SK-N-SH (cell line): ENCODE data around the gene PNMA1. TPM values are rescaled to one million over a fixed set of nuclear protein-coding genes. Genes with fewer than 3 reads are reported as not detected.
A peak's percentile ranks its signal among the peaks of the same experiment; 100 is the strongest.

Experiments used
- CTCF ChIA-PET: fragments of 300-600, 350-600 bp; formaldehyde crosslinking; extraction: SDS; loops from one replicate; lab custom pipeline; 2021; lab: Yijun Ruan, JAX
- POLR2A ChIA-PET: fragments of 350-600 bp; sonication (Branson Sonifier 250); formaldehyde crosslinking; extraction: SDS; loops from one replicate; lab custom pipeline; 2020; ENCODE audit warnings: antibody characterized with exemption, inconsistent platforms; lab: Yijun Ruan, JAX
- DNase-seq: peaks from one replicate; pipeline ENCODE4 v3.0.0; 2012
- H2AFZ ChIP-seq: fragments of 200-600 bp; sonication (generic); 2 replicates; pipeline ENCODE4 v1.8.1; 2016; ENCODE audit warnings: antibody characterized with exemption, mild to moderate bottlenecking, low read depth
- H3F3A ChIP-seq: fragments of 200-600 bp; sonication (generic); replicated peaks from 2 replicates; pipeline ENCODE3; 2016; ENCODE audit warnings: antibody characterized with exemption, mild to moderate bottlenecking; ENCODE audit not compliant: insufficient read depth
- H3K27ac ChIP-seq, 2 experiments: fragments of 200-500 bp in 1 of 2; fragments of 200-600 bp in 1 of 2; sonication (Bioruptor generic) in 1 of 2; sonication (generic), shearing (Covaris generic) in 1 of 2; 2 replicates each; pipeline versions ENCODE4 v1.5.1 to v1.6.1; 2014 to 2016; ENCODE audit warnings: low read depth in 2 of 2, inconsistent platforms in 1 of 2, low read length in 1 of 2, mild to moderate bottlenecking in 1 of 2, mixed read lengths in 1 of 2
- H3K27me3 ChIP-seq: fragments of 200-600 bp; sonication (generic), shearing (Covaris generic); 2 replicates; pipeline ENCODE4 v1.6.1; 2016; ENCODE audit warnings: mixed run types; ENCODE audit not compliant: insufficient read depth
- H3K36me3 ChIP-seq, 2 experiments: fragments of 200-500 bp in 1 of 2; fragments of 200-600 bp in 1 of 2; sonication (Bioruptor generic) in 1 of 2; sonication (generic) in 1 of 2; replicated peaks in 1 of 2; 2 replicates each; pipeline versions ENCODE3 to v1.5.1; 2014 to 2016; ENCODE audit warnings: low read length in 1 of 2, mild to moderate bottlenecking in 1 of 2; ENCODE audit not compliant: insufficient read depth in 2 of 2, control insufficient read depth in 1 of 2
- H3K4me1 ChIP-seq, 2 experiments: fragments of 200-500 bp in 1 of 2; fragments of 200-600 bp in 1 of 2; sonication (Bioruptor generic) in 1 of 2; sonication (generic), shearing (Covaris generic) in 1 of 2; 2 replicates each; pipeline versions ENCODE4 v1.5.1 to v1.6.1; 2014 to 2016; ENCODE audit warnings: low read depth in 1 of 2, low read length in 1 of 2, mixed run types in 1 of 2; ENCODE audit not compliant: insufficient read depth in 2 of 2, control insufficient read depth in 1 of 2
- H3K4me2 ChIP-seq: fragments of 200-600 bp; sonication (generic), shearing (Covaris generic); 2 replicates; pipeline ENCODE4 v1.6.1; 2017; ENCODE audit warnings: mixed run types
- H3K4me3 ChIP-seq, 2 experiments: fragments of 200-500 bp in 1 of 2; fragments of 200-600 bp in 1 of 2; sonication (Bioruptor generic) in 1 of 2; sonication (generic), shearing (Covaris generic) in 1 of 2; 2 replicates each; pipeline versions ENCODE4 v1.5.1 to v1.8.1; 2014 to 2016; ENCODE audit warnings: low read depth in 2 of 2, inconsistent platforms in 1 of 2, low read length in 1 of 2, mild to moderate bottlenecking in 1 of 2, mixed read lengths in 1 of 2, moderate library complexity in 1 of 2
- H3K79me2 ChIP-seq: fragments of 200-600 bp; sonication (generic); 2 replicates; pipeline ENCODE4 v1.8.1; 2017; ENCODE audit warnings: mild to moderate bottlenecking; ENCODE audit not compliant: insufficient read depth
- H3K9ac ChIP-seq: fragments of 200-600 bp; sonication (generic); 2 replicates; pipeline ENCODE4 v1.6.1; 2017; ENCODE audit warnings: mixed run types
- H3K9me2 ChIP-seq: fragments of 200-600 bp; sonication (generic); 2 replicates; pipeline ENCODE4 v1.6.1; 2017; ENCODE audit warnings: mixed run types
- H3K9me3 ChIP-seq: fragments of 200-600 bp; sonication (generic); 2 replicates; pipeline ENCODE4 v1.6.1; 2017; ENCODE audit warnings: mixed run types, mild to moderate bottlenecking, moderate library complexity
- H4K20me1 ChIP-seq: fragments of 200-600 bp; sonication (generic); 2 replicates; pipeline ENCODE4 v1.6.1; 2017; ENCODE audit warnings: mild to moderate bottlenecking, mixed run types; ENCODE audit not compliant: insufficient read depth
- FOSL2 ChIP-seq: IDR thresholded peaks from 2 replicates; pipeline ENCODE4 v1.4.0; 2012; ENCODE audit warnings: low read depth, mild to moderate bottlenecking, moderate library complexity, borderline replicate concordance
- FOXJ3 ChIP-seq: sonication (generic); formaldehyde crosslinking; IDR thresholded peaks from 2 replicates; pipeline ENCODE4 v1.5.1; 2020; ENCODE audit warnings: mild to moderate bottlenecking, missing genetic modification reagents
- IRF3 ChIP-seq: fragments of 150-350 bp; IDR thresholded peaks from 2 replicates; pipeline ENCODE4 v1.6.1; 2016; ENCODE audit warnings: mild to moderate bottlenecking, low read depth, low read length
- REST ChIP-seq: IDR thresholded peaks from 2 replicates; pipeline ENCODE4 v1.6.1; 2012; ENCODE audit warnings: mild to moderate bottlenecking, low read depth, low read length, moderate library complexity
- SIN3A ChIP-seq: IDR thresholded peaks from 2 replicates; pipeline ENCODE4 v1.6.1; 2012; ENCODE audit warnings: low read depth, mild to moderate bottlenecking, low read length, moderate library complexity, borderline replicate concordance
- TAF1 ChIP-seq: IDR thresholded peaks from 2 replicates; pipeline ENCODE4 v1.6.1; 2012; ENCODE audit warnings: low read depth, mild to moderate bottlenecking, low read length, moderate library complexity, borderline replicate concordance
- WGBS: methylation state at CpG from one replicate; pipeline ENCODE4 v1.1.6; 2017; ENCODE audit warnings: low lambda C conversion rate; 5-methylcytosine and 5-hydroxymethylcytosine counted together
- polyA plus RNA-seq, 3 experiments: library from polyadenylated mRNA; depleted of rRNA; stranded (reverse); fragments of >200 nt; gene quantifications; 2 replicates each; pipeline ENCODE4 v1.2.3, GENCODE V29; 2012

Gene PNMA1
- polyA plus RNA-seq, 1 of the 3 experiments (the other 2 are of a cell fraction): 31.5 TPM

- 85% methylated on average over 6 of the region's 8 CpGs for WGBS
Observed at GRCh38 chr14:73725116-73726024, 11.2 kb upstream of the PNMA1 start.

GRCh38 chr14:73724696-73725095 is 10.5 kb upstream of the PNMA1 start:
- peaks cover 4 to 29% of the 10 kb centered on the region in 2 experiments; a peak in 3 of 4 replicates for H3K4me1 ChIP-seq
- H3K27me3 ChIP-seq: no peaks in the 10 kb centered on the region
- no peak overlapping the region for H3K4me3 ChIP-seq
- H3K27ac ChIP-seq: peak overlapping the region; percentile 62 to 71
- H3K9me3 ChIP-seq: no peaks in the 10 kb centered on the region
- H3K9ac ChIP-seq: no peak overlapping the region; the same call in 1 of the 2 replicates
- 100% methylated on average over 2 of the region's 2 CpGs for WGBS
- DNase-seq: no peak
- TF ChIP-seq TAF1 (no peak), SIN3A (no peak), REST (no peak), FOXJ3 (CRISPR knock-in tag) (no peak), IRF3 (no peak)
- H3K79me2 ChIP-seq: no peaks in the 10 kb centered on the region
- H3F3A ChIP-seq: peaks cover 13% of the 10 kb centered on the region
- H3K9me2 ChIP-seq: no peaks in the 10 kb centered on the region
- ChIA-PET CTCF (interaction anchor here (0.6 to 1.7 kb wide), 5 partner anchors 27 to 225 kb away, joined by 3 to 6 read pairs (median 3); partner anchors contain the start of genes COQ6 and FAM161B), POLR2A (no interaction called here)
- H2AFZ ChIP-seq: no peak overlapping the region
- no peaks in the 10 kb centered on the region for H4K20me1 ChIP-seq
- peak overlapping the region; percentile 41; the same call in 1 of the 2 replicates for H3K4me2 ChIP-seq
- H3K36me3 ChIP-seq: peaks cover 24 to 41% of the 10 kb centered on the region in 2 experiments

More at GRCh38 chr14:73725116-73726024, 11.2 kb upstream of the PNMA1 start:
- ChIA-PET CTCF (interaction anchor here (0.6 to 1.7 kb wide), 4 partner anchors 27 to 225 kb away, joined by 3 to 6 read pairs (median 3); partner anchors contain the start of genes COQ6 and FAM161B), POLR2A (no interaction called here)
- Histone ChIP-seq H3K4me3 (no peak overlapping the region), H3K4me1 (peaks cover 4 to 27% of the 10 kb centered on the region in 2 experiments; a peak in 3 of 4 replicates), H3K27ac (peak overlapping the region in 1 of 2 experiments; percentile 62; a peak in 3 of 4 replicates), H2AFZ (no peak overlapping the region), H4K20me1 (no peaks in the 10 kb centered on the region), H3K9me2 (no peaks in the 10 kb centered on the region), H3K9me3 (no peaks in the 10 kb centered on the region), H3K4me2 (no peak overlapping the region), H3K27me3 (no peaks in the 10 kb centered on the region), H3K36me3 (peaks cover 23 to 39% of the 10 kb centered on the region in 2 experiments), H3K79me2 (no peaks in the 10 kb centered on the region), H3K9ac (no peak overlapping the region), H3F3A (peaks cover 13% of the 10 kb centered on the region)
- TF ChIP-seq REST (no peak), FOSL2 (peak; percentile 28; the same call in 1 of the 2 replicates)
- no peak for DNase-seq
